H1 (cell line): ENCODE data around the gene C13orf42. TPM values are rescaled to one million over a fixed set of nuclear protein-coding genes. Genes with fewer than 3 reads are reported as not detected.

ENCODE experiments used
- JUND ChIP-seq: IDR thresholded peaks from 2 replicates; pipeline ENCODE4 v1.6.1; 2011; ENCODE audit warnings: mild to moderate bottlenecking, improper control_type of control experiment, low read length
- KDM4A ChIP-seq: IDR thresholded peaks from one replicate; pipeline ENCODE4 v1.7.1; 2012; ENCODE audit warnings: low read depth, mild to moderate bottlenecking, moderate library complexity, low read length, inconsistent platforms; ENCODE audit not compliant: severe bottlenecking
- KDM5A ChIP-seq: fragments of 200-600 bp; IDR thresholded peaks from 2 replicates; pipeline ENCODE4 v1.7.1; 2012; ENCODE audit warnings: mild to moderate bottlenecking, low read length, inconsistent platforms, mixed read lengths
- POU5F1 ChIP-seq: IDR thresholded peaks from 2 replicates; pipeline ENCODE4 v1.6.1; 2011; ENCODE audit warnings: low read depth, mild to moderate bottlenecking, low read length, moderate library complexity
- SIRT6 ChIP-seq: IDR thresholded peaks from one replicate; pipeline ENCODE4 v1.7.1; 2012; ENCODE audit warnings: low read length, inconsistent platforms
- polyA plus RNA-seq, 7 experiments: library from polyadenylated mRNA; depleted of rRNA in 3 of 7; stranded (reverse) in 5 of 7; unstranded in 2 of 7; fragments of >200 nt in 5 of 7; fragments of 200-250 nt in 2 of 7; gene quantifications; 1 replicate in 5 of 7; 2 replicates in 1 of 7; 4 replicates in 1 of 7; pipeline versions ENCODE4 v1.2.1 to v1.2.3, GENCODE V29; 2011 to 2013; ENCODE audit warnings: missing spikeins in 2 of 7, mixed read lengths in 2 of 7
- total RNA-seq: library from RNA; stranded (reverse); fragmentation: NEBNext Ultra II Directional; extraction: Animal tissue kit (Norgen Biotek cat#: 25700); gene quantifications from 2 replicates; pipeline ENCODE4 v1.2.1, GENCODE V29; 2021
- TF ChIP-seq, protein P1 (sequence below): fragments of 300-600 bp; sonication (generic); IDR thresholded peaks from 2 replicates; pipeline ENCODE4 v1.7.1; 2012; ENCODE audit warnings: low read length, moderate library complexity, mild to moderate bottlenecking, inconsistent platforms; ENCODE audit not compliant: insufficient replicate concordance

C13orf42 gene
- total and polyA plus RNA-seq, 2 of the 8 experiments (the other 6 are each of a cell fraction or from before 2014, with no cell fraction given) = 9.9 to 10.1 TPM

DNA sequence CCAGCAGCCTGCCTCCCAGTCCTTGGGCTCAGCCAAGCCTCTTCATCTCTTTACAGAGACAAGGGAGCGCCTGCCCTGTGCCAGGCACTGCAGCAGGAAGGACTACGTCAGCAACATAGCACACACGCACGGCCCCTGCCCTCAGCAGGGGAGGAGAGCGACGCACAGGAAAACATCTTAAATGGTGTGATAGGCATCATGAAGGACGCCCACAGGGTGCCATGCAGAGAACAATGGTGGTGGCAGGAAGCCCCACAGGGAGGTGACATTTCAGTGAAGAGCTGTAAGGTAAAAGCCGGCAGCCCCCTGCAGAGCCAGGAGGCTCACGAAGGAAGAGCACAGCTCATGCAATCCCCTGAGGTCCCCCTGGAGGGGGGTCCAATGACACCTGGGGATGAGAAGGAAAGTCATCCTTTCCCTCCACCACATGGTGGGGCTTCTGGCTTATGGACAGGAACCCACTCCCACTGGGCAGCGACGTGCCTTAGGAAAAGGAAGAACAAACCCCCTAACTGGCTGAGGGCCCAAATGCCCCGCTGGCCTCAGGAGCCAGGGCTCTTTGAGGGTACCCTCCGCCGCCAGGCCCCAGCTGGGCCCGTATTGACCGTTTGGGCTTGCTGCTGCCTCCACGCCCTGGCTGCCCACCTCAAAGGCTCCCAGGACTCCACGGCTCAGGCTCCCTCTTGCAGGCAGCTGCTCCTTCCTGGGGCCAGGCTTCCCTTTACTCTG lies 37.3 kb upstream of the C13orf42 start (continued):
- no peak for TF ChIP-seq JUND
- TF ChIP-seq SIRT6 = no peak
- TF ChIP-seq POU5F1 = no peak
- TF ChIP-seq, protein P1, sequence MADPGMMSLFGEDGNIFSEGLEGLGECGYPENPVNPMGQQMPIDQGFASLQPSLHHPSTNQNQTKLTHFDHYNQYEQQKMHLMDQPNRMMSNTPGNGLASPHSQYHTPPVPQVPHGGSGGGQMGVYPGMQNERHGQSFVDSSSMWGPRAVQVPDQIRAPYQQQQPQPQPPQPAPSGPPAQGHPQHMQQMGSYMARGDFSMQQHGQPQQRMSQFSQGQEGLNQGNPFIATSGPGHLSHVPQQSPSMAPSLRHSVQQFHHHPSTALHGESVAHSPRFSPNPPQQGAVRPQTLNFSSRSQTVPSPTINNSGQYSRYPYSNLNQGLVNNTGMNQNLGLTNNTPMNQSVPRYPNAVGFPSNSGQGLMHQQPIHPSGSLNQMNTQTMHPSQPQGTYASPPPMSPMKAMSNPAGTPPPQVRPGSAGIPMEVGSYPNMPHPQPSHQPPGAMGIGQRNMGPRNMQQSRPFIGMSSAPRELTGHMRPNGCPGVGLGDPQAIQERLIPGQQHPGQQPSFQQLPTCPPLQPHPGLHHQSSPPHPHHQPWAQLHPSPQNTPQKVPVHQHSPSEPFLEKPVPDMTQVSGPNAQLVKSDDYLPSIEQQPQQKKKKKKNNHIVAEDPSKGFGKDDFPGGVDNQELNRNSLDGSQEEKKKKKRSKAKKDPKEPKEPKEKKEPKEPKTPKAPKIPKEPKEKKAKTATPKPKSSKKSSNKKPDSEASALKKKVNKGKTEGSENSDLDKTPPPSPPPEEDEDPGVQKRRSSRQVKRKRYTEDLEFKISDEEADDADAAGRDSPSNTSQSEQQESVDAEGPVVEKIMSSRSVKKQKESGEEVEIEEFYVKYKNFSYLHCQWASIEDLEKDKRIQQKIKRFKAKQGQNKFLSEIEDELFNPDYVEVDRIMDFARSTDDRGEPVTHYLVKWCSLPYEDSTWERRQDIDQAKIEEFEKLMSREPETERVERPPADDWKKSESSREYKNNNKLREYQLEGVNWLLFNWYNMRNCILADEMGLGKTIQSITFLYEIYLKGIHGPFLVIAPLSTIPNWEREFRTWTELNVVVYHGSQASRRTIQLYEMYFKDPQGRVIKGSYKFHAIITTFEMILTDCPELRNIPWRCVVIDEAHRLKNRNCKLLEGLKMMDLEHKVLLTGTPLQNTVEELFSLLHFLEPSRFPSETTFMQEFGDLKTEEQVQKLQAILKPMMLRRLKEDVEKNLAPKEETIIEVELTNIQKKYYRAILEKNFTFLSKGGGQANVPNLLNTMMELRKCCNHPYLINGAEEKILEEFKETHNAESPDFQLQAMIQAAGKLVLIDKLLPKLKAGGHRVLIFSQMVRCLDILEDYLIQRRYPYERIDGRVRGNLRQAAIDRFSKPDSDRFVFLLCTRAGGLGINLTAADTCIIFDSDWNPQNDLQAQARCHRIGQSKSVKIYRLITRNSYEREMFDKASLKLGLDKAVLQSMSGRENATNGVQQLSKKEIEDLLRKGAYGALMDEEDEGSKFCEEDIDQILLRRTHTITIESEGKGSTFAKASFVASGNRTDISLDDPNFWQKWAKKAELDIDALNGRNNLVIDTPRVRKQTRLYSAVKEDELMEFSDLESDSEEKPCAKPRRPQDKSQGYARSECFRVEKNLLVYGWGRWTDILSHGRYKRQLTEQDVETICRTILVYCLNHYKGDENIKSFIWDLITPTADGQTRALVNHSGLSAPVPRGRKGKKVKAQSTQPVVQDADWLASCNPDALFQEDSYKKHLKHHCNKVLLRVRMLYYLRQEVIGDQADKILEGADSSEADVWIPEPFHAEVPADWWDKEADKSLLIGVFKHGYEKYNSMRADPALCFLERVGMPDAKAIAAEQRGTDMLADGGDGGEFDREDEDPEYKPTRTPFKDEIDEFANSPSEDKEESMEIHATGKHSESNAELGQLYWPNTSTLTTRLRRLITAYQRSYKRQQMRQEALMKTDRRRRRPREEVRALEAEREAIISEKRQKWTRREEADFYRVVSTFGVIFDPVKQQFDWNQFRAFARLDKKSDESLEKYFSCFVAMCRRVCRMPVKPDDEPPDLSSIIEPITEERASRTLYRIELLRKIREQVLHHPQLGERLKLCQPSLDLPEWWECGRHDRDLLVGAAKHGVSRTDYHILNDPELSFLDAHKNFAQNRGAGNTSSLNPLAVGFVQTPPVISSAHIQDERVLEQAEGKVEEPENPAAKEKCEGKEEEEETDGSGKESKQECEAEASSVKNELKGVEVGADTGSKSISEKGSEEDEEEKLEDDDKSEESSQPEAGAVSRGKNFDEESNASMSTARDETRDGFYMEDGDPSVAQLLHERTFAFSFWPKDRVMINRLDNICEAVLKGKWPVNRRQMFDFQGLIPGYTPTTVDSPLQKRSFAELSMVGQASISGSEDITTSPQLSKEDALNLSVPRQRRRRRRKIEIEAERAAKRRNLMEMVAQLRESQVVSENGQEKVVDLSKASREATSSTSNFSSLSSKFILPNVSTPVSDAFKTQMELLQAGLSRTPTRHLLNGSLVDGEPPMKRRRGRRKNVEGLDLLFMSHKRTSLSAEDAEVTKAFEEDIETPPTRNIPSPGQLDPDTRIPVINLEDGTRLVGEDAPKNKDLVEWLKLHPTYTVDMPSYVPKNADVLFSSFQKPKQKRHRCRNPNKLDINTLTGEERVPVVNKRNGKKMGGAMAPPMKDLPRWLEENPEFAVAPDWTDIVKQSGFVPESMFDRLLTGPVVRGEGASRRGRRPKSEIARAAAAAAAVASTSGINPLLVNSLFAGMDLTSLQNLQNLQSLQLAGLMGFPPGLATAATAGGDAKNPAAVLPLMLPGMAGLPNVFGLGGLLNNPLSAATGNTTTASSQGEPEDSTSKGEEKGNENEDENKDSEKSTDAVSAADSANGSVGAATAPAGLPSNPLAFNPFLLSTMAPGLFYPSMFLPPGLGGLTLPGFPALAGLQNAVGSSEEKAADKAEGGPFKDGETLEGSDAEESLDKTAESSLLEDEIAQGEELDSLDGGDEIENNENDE = no peak
- TF ChIP-seq KDM5A = no peak
- TF ChIP-seq KDM4A = no peak
- TF ChIP-seq, all 59 proteins: peak for 17
